Stimulated activated CD8-positive, alpha-beta memory T cell treated with anti-CD3 and anti-CD28 coated beads, Interleukin-2, amount 100 ng/mL, for 48 hours (primary cell): ENCODE measurements around the gene CLMN.

Experiments
- DNase-seq, 2 donors: peaks; one replicate each; pipeline ENCODE4 v3.0.0-alpha.2; 2020; ENCODE audit warnings: low read depth in 2 of 2

Gene CLMN

DNA sequence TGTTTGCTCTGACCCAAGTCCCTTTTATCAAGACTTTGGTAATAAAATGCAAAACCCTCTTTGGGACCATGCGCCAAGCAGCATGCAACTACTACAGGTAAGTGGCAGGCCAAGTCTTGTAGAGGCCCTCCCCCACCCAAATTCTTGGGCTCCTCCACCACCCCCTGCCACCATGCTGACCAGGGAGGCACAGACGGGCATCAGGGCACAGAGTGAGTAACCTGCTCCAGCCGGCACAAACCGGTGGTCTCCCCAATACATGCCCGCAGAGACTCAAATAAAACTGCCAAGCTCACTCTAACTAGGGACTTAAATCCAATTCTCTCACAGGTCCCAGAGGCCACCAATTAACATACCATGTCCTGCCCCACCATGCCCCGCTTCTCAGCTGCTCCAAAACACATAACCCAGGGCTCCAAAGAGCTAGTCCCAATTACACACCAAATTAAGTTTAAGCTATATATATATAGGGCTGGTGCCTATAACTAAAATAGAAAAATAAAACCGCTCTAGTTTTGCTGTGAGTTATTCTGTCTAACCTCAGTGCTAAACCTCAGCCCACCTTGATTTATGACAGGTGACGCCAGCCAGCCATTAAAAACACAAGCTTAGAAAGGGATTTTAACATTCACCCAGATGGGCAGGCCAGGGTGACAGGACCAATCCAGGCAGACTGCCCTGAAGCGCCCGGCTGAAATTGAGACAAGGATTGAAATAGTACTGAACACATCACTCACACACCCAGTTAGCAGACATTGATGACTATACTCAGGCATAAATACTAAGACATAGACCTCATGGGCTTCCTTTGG lies 81.0 kb downstream of the CLMN start:
- DNase-seq: no peak

- no peak for DNase-seq
Observed at GRCh38 chr14:95237958-95238340, 81.8 kb downstream of the CLMN start.

GRCh38 chr14:95237121-95237957 lies 82.4 kb downstream of the CLMN start:
- no peak for DNase-seq

- DNase-seq: no peak
Observed at GRCh38 chr14:95236221-95236620, 83.5 kb downstream of the CLMN start.

- no peak for DNase-seq
Observed at GRCh38 chr14:95235767-95236166, 83.9 kb downstream of the CLMN start.

GRCh38 chr14:95235351-95235750 lies 84.4 kb downstream of the CLMN start:
- no peak for DNase-seq

GRCh38 chr14:95234426-95234825 lies 85.3 kb downstream of the CLMN start:
- no peak for DNase-seq

DNA sequence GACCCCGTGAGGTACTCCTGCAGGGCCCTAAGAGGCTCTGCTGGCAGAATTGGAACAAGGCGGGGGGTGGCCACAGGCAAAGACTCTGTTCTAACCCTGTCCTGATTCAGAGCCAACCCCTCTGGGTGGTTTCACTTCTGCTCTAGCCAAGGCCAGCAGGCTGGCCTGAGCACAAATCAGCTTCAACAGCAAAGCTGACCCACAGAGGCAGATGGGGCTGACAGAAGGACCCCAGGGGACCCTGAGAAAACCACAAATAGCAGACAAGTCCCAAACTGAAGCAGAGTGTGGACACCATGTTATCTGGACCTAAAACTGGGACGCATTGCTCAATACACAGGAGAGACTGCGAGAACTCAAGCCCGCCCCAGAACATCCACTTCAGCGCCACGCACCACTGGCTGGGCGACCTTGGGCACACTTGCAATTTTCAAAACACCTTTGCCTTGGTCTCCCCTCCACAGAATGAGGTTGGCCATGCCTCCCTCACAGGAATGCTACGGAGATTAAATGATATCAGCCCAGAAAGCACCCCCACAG lies 85.9 kb downstream of the CLMN start:
- no peak for DNase-seq

DNA sequence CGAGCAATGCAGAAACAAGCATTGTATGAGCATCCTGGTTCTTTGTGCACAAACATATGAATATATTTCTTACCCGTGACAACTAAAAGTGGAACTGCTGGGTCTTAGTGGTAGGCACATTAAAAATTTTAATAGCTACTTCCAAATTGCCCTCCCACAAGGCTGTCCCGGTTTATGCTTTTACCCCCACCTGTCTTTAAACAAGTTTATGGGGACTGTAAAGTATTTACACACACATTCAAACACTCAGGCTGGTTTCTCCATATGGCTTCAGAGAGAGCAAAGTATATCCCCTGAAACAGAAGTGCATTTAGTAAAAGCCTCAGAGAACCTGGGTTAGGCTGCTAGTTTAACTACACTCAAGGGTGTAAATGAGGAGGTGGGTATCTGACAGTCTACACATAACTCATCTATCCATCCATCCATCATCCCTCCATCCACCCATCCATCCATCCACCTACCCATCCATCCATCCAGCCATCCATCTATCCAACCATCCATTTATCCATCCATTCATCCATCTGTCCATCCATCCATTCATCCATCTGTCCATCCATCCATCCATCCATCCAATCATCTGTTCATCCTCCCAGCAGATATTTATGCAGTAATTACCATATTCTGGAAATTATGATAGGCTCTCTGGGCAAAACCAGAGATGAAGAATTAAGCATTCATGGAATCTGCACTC lies 86.7 kb downstream of the CLMN start:
- DNase-seq: no peak

- no peak for DNase-seq
Observed at GRCh38 chr14:95231966-95232633, 87.6 kb downstream of the CLMN start.

- DNase-seq: no peak
Observed at GRCh38 chr14:95229749-95230148, 90.0 kb downstream of the CLMN start.

DNA sequence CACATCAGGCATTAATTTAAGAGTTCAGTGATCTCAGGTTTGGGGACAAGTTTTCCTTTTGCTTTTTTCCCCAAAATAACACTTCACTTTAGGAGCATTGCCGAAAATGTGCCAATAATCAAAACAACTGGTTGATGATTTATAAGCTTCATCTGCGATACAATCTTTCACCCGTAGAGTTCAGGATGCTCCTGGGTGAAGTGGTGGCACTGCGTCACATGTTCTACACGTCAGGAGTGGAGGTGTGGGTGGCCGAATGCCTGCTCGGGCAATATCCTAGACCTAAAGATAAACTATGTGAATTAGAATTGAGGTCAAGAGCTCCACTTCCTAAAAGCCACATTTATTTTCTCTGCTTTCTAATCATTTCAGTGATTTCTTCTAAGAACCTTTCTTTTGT lies 91.5 kb downstream of the CLMN start:
- DNase-seq: no peak

- no peak for DNase-seq
Observed at GRCh38 chr14:95227279-95227860, 92.3 kb downstream of the CLMN start.

GRCh38 chr14:95226801-95227200 lies 92.9 kb downstream of the CLMN start:
- DNase-seq: no peak

GRCh38 chr14:95225251-95225887 lies 94.3 kb downstream of the CLMN start:
- DNase-seq: no peak

GRCh38 chr14:95222870-95223398 lies 96.8 kb downstream of the CLMN start:
- no peak for DNase-seq

DNA sequence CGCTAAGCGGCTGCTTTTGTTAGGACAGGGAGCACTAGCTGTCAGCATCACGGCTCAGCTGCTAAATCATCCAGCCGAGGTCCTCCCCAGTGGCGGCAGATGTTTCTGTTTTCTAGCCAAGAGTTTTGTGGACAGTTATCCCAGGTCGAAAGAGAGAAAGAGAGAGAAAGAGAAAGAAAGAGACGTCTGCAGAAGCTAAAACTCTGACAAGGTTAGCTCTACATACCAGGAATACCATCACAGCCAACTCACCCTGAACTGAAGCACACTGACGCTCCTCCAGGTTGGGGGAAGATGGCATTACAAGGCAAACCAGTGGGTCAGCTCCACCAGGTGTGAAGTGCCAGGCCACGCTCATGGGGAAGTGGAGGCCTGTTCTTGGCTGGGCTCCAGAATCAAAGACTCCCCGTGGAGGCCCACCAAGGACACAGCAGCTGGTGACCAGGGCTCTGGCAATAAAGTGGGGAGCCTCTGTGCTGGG lies 97.5 kb downstream of the CLMN start:
- no peak for DNase-seq

DNA sequence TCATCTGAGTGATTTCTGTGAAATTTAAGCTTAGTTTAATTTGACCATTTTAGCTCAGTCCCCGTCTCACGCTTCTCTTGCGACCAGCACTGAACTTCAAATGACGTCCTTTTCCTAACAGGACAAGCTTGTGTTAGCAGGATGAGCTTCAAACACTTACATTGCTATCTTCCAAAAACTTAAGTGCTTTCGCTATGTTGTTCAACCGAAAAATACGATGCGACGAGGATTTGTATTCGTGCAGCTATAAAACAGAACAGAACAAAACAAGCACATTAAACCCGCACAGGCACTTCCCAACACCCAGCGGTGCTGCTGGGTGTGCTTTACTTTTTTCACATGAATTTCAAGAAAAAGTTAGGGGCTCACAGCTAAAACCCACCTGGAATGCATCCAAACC lies 98.2 kb downstream of the CLMN start:
- no peak for DNase-seq

GRCh38 chr14:95220663-95221231 lies 99.0 kb downstream of the CLMN start:
- no peak for DNase-seq
